Measurements from ENCODE around the gene OXTR.

OXTR gene

DNA sequence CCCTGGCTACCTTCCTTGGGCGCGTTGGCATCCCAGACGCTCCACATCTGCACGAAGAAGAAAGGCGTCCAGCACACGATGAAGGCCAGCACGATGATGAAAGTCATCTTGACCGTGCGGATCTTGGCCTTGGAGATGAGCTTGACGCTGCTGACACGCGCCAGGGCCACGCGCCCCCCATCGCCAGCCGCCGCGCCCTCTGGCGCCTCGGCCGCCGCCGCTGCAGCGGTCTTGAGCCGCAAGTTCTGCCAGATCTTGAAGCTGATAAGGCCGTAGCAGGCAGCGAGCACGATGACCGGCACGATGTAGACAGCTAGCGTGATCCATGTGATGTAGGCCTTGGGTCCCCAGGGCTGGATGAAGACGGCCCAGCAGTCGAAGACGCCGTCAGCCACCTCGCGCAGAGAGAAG is 2.2 kb downstream of the OXTR start:
- DNase-seq, result no peak

DNA sequence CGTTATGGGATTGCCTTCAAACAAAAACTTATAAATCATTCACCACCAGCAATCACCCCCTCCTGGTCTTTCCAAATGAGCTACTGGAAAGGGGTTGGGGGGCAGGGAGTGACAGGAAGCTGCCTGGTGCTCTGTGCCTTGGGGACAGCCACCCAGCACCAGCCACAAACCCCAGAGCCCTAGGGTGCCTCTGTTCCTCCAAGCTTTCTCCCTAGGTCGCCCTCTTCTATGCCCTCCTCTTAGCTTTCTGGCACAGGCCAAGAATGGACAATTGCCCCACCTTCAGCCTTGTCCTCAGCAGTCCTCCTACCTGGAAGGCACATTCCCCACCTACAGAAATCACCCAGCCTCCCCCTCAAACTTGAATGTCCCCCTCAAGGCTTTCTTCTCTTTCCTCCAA is 3.3 kb downstream of the OXTR start:
- DNase-seq, result no peak

DNA sequence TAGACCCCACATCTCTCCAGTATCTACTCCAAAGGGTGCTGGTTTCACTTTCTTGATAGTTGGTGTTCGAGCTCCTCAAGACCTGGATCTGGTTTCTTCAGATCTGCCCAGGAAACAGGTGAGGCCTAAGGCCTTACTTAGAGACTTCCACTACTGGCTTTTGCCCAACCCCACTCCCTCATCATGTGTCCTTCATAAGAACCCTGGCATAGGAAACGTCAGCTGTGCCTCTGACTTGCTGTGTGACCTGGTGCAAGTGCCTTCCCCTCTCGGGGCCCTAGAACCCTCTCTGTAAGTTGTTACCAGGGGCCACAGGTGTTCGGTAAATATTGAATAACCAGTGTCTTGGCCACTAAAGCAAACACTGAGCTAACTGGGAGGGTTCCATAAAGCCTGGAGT is 3.9 kb downstream of the OXTR start:
- no peak for DNase-seq

DNA sequence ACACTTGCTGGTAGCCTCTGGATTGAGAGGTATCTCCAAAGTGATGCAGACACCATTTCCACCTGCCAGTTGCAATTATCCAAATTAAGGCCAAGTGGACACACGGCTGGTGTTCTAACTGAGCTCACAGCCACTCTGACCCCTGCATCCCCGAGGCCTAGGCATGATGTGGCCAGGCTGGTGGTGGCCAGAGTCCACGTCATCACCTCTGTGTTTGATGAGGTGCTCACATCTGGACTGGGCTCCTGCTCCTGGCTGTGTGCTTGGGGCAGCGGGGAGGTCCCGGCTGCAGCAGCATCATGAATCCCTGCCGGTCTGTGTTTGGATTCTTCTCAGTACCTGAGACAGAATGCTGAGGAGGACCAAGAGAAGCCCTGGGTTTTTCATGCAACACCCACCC is 4.9 kb downstream of the OXTR start:
- DNase-seq, result no peak

DNA sequence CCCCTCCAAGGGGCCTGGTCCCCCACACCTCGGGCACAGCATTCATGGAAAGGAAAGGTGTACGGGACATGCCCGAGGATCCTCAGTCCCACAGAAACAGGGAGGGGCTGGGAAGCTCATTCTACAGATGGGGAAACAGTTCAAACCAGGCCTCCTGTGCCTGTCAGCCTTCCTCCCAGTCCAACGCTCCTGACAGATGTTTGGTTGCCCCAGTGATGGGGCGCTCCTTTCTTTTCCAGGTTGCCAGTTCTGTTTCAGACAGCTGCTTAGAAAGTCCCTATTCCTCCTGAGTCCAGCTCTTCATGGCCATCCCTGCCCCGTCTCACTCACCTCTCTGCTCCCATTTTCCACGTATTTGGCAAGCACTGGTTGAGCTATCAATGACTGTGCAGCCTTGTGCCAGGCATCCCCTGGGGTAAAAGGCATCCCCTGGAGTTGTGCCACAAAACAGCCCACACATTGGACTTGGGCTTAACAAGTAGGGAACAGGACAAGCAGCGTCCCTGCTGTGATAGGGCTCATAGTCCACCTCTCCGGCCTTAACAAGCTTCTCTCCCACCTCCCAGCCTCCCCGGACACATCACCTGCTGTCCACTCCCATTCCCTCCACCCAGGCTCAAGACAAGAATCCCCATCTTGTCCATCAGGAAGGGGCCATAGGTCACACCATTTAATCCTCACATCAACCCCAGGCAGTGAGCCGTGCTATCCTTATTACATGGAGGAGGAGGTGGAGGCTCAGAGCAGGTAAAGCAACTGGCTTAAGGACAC is 6.6 kb downstream of the OXTR start:
- no peak for DNase-seq

DNA sequence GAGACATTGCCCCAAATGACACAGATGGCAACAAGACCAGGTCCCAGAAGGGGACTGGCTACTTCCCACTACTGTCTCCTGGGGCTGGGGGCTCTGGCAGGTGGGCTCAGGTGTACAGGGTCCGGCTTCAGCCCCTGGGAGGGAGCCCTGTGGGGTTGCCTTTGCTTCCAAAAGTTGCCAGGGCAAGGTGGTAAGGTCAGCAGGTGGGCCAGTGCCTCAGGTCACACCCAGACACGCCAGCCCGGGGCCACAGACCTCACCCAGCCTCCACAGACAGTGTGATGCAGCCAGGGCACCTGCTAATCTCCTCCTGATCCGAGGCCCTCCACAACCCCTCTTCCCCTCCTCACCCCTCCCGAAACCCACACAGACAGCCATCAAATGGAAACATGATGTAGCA is 7.5 kb downstream of the OXTR start:
- no peak for DNase-seq

DNA sequence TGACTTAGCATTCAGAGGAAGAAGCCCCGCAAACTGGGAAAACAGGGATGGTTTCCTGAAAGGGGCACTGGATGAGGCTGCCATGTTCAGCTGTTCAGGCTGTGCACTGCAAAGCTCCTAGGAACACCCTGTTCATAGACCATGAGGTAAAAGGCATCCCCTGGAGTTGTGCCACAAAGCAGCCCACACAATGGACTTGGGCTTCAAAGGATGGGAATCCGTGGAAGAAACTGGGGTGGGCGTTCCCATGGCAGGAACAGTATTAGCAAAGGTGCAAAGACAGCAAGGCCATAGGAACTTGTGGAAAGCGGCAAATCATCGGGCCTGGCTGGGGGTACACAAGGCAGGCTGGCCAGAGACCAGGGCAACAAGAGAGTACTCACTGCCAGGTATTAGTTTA is 8.9 kb downstream of the OXTR start:
- no peak for DNase-seq

DNA sequence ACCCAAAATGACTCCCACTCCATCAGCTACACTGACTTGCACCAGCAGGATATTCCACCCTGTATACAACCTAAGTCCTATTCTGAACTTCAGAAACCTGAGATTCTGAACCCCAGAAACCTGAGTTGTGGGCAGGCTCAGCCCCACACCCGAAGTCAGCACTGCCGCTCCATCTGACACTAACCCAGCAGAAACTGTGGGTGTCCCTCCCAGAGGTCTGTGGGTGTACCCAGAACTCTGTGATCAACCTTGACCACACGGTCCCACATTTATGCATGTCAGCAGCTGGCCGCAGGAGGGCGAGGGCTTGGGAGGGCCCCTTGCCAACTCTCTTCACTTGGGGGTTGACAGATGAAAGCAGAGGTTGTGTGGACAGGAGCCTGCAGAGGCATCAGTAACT is 9.3 kb downstream of the OXTR start:
- DNase-seq, result no peak

DNA sequence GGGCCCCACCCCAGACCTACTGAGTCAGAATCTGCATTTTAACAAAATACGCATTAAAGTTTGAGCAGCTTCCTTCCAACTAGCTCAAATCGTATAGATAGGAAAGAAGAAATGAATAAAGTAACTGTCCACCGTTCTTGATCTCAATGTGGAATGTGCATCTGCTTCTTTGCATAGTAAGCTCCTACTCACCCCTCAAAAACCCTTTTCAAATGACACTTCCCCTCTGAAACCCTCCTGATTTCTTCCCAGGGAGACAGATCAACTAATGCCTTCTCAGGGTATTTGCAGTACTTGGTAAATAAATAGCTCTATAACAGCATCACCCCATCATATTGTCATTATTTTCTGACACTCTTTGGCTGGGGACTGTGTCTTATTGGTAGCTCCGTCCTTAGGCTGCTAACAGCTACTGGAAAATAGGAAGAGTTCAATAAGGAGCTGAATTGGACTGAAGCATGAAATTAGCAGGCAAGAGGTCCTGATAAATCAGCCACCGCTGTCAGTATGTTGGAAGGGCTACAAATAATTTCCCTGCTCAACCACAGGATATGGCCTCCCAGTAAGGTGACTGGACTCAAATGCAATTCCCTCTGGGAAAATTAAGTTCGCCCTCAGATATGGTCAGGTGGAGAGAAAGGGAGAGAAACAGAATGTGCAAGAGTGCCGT is 10.2 kb downstream of the OXTR start:
- DNase-seq, result no peak

DNA sequence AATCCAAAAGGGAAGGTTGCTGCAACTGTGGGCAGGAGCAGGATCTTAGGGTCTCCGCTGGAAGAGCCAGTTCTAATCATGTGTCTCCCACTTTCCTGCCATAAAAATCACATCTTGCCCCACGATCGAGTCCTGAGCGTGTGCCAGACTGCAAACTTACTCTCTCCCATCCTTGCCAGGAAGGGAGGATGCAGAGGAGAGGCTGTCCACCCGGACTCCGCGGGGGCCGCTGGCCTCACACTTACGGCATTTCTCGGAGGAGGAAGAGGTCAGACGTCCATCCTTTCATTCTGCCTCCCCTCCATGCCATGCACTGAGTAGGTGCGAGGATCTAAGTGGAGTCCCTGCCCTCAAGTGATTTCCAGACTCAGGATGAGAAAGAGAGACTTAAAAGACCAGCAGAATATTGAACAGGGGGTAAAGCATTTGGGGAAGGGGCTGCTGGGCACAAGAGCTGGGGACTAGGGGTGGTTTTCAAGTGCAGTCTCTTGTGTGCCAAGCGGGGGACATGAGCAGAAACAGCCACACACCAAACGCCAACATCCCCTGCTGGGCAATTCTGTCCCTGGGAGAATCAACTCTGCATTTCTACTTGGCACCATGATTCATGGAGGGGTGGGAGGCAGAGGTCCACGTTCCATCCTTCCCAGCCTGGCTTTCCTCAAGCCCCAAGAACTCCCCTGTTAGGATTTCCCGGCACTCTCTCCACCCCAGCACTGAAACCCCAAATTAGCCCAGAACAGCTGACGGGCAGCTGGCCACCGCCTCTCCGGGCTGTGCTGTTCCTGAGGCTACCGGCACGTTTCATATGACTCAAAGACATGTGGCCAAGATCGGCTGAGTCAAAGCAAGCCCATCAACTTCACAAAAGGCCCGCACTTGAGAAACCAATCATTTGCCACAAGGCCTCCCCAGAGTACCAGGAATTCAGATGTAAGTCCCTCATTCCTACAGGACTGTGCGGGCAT is 11.6 kb downstream of the OXTR start:
- no peak for DNase-seq

DNA sequence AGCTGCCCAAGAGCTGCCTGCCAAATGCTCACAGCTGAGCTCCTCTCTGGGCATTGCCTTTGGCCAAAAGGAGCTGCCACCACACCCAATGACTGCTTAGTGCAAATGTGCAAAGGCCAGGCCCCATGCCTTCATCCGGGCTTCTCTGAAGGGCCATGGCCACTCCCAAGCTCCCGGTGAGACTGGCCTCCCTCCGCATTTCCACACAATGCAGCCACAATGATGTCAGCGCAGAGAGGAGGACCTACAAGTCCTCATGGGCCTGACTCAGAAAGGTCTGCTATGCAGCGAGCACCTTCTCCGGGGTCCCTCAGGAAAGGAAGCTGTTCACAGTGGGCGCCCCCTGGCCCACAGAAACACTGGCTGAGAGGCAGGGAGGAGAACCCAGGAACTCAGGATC is 12.7 kb downstream of the OXTR start:
- DNase-seq, result no peak

DNA sequence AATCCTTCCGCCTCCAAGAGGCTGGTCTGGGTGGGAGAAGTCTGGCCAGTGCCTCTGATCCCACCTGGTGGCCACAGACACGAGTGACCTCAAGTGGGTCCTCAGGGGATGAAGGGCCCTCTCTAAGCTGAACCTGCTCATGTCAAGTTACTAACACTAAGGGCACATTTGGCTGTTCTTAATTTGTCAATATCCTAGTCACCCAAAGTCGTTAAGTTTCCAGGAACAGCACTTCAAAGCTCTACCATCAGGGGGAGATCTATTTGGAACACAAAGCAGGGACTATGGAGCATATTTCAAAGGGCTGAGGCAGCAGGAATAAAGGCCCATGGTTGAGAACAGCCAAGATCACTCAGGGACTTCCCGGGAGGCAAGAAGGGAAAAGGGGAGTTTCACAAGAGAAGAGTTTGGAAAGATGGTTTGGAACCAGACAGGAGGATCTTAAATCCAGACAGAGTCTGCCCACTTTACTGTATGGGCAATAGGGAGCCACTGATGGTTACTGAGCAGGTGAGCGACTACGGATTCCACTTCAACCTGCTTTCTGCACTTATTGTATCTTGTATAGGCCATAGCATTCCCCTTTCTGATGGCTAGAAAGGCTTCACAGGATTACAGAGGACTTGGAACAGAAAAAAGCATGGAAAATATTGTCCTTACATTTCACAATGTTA is 13.7 kb downstream of the OXTR start:
- DNase-seq, result no peak

DNA sequence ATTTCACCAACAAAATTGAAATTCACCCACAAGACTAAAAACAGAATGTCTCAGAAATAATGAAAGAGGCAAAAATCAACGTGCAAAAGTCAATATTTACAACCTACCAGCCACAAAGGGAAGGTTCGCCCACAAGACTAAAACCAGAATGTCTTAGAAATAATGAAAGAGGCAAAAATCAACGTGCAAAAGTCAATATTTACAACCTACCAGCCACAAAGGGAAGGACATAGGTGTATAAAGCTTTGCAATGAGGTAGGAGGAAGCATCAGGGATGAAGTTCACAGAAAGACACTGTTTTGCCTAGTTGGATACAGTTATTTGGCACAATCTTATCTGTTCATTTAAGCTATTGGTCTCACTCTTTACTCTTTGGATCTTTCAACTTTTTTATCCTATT is 14.3 kb downstream of the OXTR start:
- no peak for DNase-seq

DNA sequence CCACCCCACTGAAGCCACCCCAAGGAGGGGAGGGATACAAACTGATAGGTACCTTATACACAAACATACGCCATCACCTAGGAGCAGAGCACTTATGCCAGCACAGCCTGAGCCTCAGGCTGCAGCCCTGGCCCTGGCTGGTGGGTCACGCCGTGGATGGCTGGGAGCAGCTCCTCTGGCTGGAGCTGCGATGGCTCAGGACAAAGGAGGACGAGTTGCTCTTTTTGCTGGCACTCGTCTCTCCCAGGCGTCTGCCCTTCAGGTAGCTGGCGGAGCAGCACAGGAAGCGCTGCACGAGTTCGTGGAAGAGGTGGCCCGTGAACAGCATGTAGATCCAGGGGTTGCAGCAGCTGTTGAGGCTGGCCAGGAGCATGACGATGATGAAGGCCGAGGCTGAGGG is 16.6 kb downstream of the OXTR start:
- DNase-seq, result no peak

DNA sequence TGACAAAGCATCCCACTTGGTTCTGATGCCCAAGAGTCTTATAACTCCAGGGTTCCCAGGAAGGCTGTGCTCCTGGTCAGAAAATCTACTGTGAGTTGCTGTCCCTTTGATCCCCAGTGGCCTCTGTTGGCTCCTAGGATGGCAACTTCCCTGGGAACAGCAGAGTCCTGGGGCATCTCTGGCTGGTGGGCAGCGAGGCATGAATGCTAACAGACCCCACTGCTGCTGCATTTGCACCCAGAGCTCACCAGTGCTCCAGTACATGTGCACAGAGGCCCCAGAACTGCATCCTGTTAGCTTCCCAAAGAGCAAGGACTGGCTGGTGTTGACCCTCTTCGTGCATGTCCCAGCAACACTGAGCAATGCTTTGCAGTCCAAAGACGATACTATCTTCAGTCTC is 20.1 kb downstream of the OXTR start:
- DNase-seq, result no peak

DNA sequence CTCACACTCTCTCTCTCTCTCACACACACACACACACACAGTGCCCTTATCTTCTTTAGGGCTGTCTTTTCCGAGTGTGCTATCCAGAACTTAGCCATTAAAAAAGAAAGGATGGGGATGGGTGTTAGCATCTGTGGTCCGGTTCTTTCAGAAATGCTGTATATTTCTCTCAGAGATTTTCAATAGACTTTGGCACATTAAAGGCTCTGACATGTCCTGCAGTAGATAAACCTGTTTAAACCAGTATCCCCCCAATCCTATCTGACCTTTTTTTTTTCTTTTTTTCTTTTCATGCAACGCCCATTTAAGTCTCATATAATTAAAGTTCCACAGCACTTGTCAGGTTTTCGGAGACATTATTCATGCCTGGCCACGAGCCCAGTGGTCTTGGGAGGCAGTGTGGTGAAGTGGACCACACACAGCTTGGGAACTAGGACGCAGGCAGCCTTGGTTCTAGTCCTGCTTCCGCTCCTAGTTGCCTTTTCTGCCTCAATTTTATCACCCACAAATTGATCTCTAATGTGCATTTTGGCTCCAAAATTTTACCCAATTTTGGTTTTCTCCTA is 22.6 kb downstream of the OXTR start:
- DNase-seq, result no peak

DNA sequence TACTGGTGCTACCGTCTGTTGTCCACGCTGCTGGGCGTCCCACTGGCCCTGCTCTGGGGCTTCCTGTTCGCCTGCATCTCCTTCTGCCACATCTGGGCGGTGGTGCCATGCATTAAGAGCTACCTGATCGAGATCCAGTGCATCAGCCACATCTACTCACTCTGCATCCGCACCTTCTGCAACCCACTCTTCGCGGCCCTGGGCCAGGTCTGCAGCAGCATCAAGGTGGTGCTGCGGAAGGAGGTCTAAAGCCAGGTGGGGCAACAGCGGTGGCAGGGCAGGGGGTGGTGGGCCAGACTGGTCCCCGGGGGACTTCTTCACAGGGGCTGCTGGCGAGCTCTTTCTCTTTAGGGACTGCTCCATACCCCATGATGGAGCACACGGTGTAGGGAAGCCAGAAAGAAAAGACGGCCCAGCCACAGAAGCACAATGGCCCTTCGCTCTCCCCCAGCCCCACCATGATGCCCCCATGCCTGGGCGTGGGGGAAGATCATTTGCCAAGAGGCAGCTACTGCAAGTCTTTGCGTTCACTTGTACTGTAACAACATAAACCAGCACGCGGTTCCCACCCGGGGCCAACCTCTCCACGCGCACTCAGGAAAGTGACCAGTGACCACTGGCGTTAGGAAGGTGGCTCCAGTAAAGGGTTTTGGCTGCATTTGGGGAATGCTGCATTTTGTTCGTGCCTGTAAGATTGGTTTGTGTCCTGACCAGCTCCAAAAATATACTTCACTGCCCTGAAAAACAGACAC is 23.6 kb downstream of the OXTR start:
- no peak for DNase-seq

DNA sequence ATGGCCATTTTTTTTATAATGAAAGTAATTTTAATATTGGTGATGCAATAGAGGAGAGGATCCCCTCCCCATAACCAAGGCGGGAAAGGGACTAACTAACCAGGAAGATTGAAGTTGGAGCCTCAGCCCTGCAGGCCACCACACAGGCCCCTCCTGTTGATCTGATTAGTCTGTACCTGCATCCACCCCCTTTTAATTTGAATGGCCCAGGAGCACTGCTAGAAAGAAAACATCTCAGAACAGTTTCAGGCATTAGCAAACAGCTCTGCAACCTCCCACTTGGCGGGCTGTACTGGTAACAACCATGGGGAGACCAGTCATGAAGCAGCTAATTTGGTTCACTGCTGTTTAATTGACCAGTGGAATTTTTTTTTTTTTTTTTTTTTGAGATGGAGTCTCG is 25.5 kb downstream of the OXTR start:
- no peak for DNase-seq

DNA sequence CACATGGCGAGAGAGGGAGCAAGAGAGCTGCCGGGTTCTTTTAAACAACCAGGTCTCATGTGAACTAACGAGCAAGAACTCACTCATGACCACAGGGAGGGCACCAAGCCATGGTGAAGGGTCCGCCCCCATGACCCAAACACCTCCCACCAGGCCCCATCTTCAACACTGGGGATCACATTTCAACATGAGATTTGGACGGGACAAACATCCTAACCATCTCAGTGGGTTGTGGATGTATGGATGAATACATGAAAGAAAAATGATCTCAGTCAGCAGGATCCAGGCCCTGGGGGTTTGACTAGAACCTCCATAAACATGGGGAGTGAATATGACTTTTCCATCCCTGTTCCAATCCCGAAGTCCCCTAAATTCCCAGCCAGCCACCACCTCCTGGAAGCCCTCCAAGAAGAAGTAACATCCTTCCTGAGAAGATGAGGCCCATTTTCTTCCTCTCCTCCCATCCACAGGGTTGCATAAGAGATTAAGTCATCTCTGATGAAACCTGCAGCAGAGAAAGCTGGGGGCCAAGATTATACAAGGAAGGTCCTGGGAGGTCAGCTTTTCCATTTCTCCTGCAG is 26.3 kb downstream of the OXTR start:
- no peak for DNase-seq

DNA sequence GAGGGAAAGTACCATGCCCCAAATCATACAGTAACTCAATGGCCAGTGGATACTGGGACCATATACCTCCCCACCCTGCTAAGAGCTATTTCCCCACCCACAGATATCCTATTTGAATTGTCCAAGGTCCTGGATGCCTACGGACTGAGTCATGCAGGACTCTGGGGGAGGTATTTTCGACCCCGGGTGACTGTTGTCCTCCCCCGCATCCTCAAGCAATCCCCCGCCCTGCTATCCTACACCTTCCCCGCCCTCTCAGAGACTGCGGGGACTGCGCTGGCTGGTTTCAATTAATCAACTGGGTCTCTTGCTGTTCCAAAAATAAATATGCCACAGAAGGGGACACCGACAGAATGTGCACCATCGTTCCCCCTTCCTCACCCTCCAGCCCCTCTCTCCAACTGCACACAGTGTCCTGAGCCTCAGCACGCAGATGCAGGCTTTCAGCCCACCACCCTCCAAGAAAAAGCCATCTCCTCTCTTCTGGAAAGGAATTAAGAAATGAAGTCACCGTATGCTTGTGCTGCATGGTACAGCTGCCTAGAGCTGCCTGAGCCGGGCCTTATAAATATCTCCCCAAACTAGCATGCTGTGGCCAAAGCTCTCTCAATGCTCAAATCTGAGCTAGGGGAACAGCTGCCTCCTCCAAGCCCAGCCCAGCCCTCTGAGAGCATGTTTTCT is 27.7 kb downstream of the OXTR start:
- DNase-seq, result no peak
